Vagina (tissue), 2 donors: Measurements from ENCODE around the gene MMP24. TPM values are rescaled to one million over a fixed set of nuclear protein-coding genes. Genes with fewer than 3 reads are reported as not detected.
A peak's percentile ranks its signal among the peaks of the same experiment; 100 is the strongest.

Experiments
- DNase-seq, 2 donors: peaks; one replicate each; pipeline ENCODE4 v3.0.0-alpha.2; 2017; ENCODE audit errors: extremely low spot score in 2 of 2
- H3K27ac ChIP-seq: fragments of 200-600 bp; sonication (generic); one replicate; pipeline ENCODE4 v1.5.1; 2019
- H3K27me3 ChIP-seq: fragments of 200-600 bp; sonication (generic); one replicate; pipeline ENCODE4 v1.5.1; 2019
- H3K36me3 ChIP-seq, 2 donors: fragments of 200-600 bp; sonication (generic); one replicate each; pipeline ENCODE4 v1.5.1; 2017 to 2019
- H3K4me1 ChIP-seq: fragments of 200-600 bp; sonication (generic); one replicate; pipeline ENCODE4 v1.5.1; 2019
- H3K4me3 ChIP-seq, 2 donors: fragments of 200-600 bp; sonication (generic); 1 replicate in 1 of 2; 2 replicates in 1 of 2; pipeline ENCODE4 v1.5.1; 2016 to 2019
- H3K9me3 ChIP-seq: fragments of 200-600 bp; sonication (generic); one replicate; pipeline ENCODE4 v1.5.1; 2019
- CTCF ChIP-seq, 3 experiments: fragments of 450-650 bp in 2 of 3; fragments of 200-600 bp in 1 of 3; sonication (generic) in 1 of 3; IDR thresholded peaks; one replicate each; pipeline ENCODE4 v1.5.1; 2017 to 2019; ENCODE audit warnings: antibody characterized with exemption in 3 of 3, mild to moderate bottlenecking in 2 of 3, moderate library complexity in 2 of 3
- POLR2A ChIP-seq, 2 donors: fragments of 450-650 bp; IDR thresholded peaks; one replicate each; pipeline ENCODE4 v1.6.1; 2017; ENCODE audit warnings: antibody characterized with exemption in 2 of 2, mild to moderate bottlenecking in 2 of 2, moderate library complexity in 2 of 2
- POLR2AphosphoS5 ChIP-seq, 2 donors: sonication (generic); formaldehyde crosslinking; IDR thresholded peaks; one replicate each; pipeline ENCODE4 v1.9.0; 2017; ENCODE audit warnings: antibody characterized with exemption in 2 of 2, mild to moderate bottlenecking in 2 of 2, low read depth in 1 of 2; ENCODE audit not compliant: insufficient read depth in 1 of 2
- intact Hi-C: fragments of 100-400 bp; cut with DNase I; formaldehyde crosslinking; loops from one replicate; pipeline ENCODE4 v1.15.1; 2023
- total RNA-seq: library from RNA; depleted of rRNA; stranded (reverse); fragments of >200 nt; gene quantifications from one replicate; pipeline ENCODE4 v1.2.3, GENCODE V29; 2016

MMP24 gene
- total RNA-seq, 1 donor from 2014 or later = 0.98 TPM

DNA sequence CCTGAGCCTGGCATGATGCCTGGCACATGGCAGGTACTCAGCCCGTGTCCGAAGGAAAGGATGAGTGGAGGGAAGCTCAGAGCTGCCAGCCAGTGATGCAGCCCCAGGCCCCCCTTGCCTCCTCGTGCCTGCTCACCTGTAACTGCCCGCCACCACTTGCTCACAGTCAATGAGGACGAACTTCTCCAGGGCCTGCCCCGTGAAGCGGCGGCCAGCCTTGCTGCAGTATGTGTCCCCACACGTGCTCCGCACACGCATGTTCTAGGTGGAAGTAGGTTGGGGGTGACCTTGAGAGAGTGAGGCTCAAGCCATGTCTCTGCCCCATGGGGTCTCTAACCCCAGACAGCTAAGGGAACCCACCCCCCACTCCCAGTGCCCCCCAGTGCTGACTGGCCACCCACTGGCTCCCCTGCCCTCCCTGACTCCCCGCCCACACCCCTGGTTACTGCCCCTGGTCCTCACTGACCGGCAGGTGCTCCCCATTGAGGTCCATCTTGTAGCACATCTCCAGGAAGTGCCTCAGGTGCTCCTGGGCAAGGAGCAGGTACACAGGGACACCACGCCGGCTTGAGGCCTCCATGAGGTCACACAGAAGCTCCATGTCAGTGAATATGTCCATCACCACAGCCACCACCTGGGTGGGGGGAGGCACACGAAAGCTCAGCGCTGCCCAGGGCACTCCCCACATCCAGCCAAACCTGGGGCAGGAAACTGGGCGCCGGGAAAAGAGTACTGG, 62.0 kb downstream of the MMP24 start:
- Histone ChIP-seq H3K36me3 (no peaks in the 10 kb centered on the region), H3K4me3 (no peak overlapping the region), H3K4me1 (peaks cover 18% of the 10 kb centered on the region), H3K9me3 (no peaks in the 10 kb centered on the region), H3K27me3 (no peaks in the 10 kb centered on the region), H3K27ac (no peak overlapping the region)
- intact Hi-C loops = no loop called here
- TF ChIP-seq POLR2A (IDR thresholded peaks at IDR 0.05) = no peak
- TF ChIP-seq POLR2AphosphoS5 (IDR thresholded peaks at IDR 0.05; ENCODE audit: insufficient read depth in 1 of 2, low read depth in 1 of 2) = no peak
- TF ChIP-seq CTCF (IDR thresholded peaks at IDR 0.05) = no peak
- no peak for DNase-seq

DNA sequence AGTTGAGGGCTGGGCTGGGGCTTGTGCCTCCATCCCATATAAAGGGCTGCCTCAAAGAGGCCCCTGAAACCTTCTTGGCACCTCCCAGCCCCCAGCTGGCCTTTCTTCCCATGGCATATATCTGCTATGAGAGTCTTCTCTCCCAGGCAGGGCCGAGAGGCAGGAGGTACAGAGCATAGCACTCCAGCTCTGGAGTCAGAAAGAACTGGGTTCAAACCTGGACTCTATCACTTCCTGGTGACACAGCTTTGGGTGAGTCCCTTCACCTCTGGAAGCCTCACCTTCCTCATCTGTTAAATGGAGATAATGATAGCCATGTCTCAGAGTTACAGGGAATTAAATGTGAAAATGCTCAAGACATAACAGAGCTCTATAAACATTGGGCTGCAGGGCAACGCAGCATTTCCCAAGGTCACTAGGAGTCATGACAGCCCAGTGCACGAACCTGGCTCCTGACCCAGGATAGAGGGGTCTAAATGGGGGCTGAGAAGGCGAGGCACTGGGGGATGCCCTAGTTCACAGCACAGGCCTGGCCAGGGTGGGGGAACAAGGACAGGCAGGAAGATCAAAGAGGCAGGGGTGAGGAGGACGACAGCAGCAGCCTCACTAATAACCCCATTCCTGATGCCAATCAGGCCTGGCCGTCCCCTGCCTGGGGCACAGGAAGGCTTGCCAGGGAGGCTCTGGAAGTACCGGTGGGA, 63.8 kb downstream of the MMP24 start:
- peaks cover 8% of the 10 kb centered on the region for H3K4me1 ChIP-seq
- peak overlapping the region in 1 of 2 donors; percentile 36 for H3K4me3 ChIP-seq
- intact Hi-C loops = no loop called here
- no peak for DNase-seq
- peak overlapping the region; percentile 31 for H3K27ac ChIP-seq
- TF ChIP-seq CTCF (IDR thresholded peaks at IDR 0.05) (no peak), POLR2A (IDR thresholded peaks at IDR 0.05) (no peak), POLR2AphosphoS5 (IDR thresholded peaks at IDR 0.05; ENCODE audit: insufficient read depth in 1 of 2, low read depth in 1 of 2) (no peak)
- H3K36me3 ChIP-seq = no peaks in the 10 kb centered on the region
- H3K27me3 ChIP-seq = no peaks in the 10 kb centered on the region
- no peaks in the 10 kb centered on the region for H3K9me3 ChIP-seq

- peaks cover 6% of the 10 kb centered on the region for H3K4me1 ChIP-seq
- peak overlapping the region in 1 of 2 donors; percentile 36 for H3K4me3 ChIP-seq
- intact Hi-C loops = no loop called here
- H3K9me3 ChIP-seq = no peaks in the 10 kb centered on the region
- no peak for TF ChIP-seq POLR2AphosphoS5 (IDR thresholded peaks at IDR 0.05; ENCODE audit: insufficient read depth in 1 of 2, low read depth in 1 of 2)
- TF ChIP-seq POLR2A (IDR thresholded peaks at IDR 0.05) = no peak
- TF ChIP-seq CTCF (IDR thresholded peaks at IDR 0.05) = no peak
- no peak for DNase-seq
- H3K36me3 ChIP-seq = no peaks in the 10 kb centered on the region
- H3K27me3 ChIP-seq = no peaks in the 10 kb centered on the region
- H3K27ac ChIP-seq = peak overlapping the region; percentile 31
These were observed 64.5 kb downstream of the MMP24 start for GRCh38 chr20:35290887-35291417.

GRCh38 chr20:35291654-35292503, 65.4 kb downstream of the MMP24 start, which contains the start of gene FAM83C:
TSS of gene FAM83C (minus strand) at chr20:35292425. CDS start at chr20:35292304, 121 bp downstream.
- no peak for TF ChIP-seq CTCF (IDR thresholded peaks at IDR 0.05)
- peak in 1 of 2 donors; percentile 12 for TF ChIP-seq POLR2AphosphoS5 (IDR thresholded peaks at IDR 0.05; ENCODE audit: insufficient read depth in 1 of 2, low read depth in 1 of 2)
- H3K27ac ChIP-seq = peak within 1 kb of the TSS; percentile 31
- DNase-seq = no peak
- no peaks in the 10 kb centered on the region for H3K9me3 ChIP-seq
- peaks cover 6% of the 10 kb centered on the region for H3K4me1 ChIP-seq
- H3K36me3 ChIP-seq = no peaks in the 10 kb centered on the region
- H3K27me3 ChIP-seq = no peaks in the 10 kb centered on the region
- peak within 1 kb of the TSS in 1 of 2 donors; percentile 36 for H3K4me3 ChIP-seq
- intact Hi-C loops = no loop called here
